Loucy (cell line): ENCODE data around the gene PLCL1.

Source experiments
- H2AFZ ChIP-seq: fragments of 200-600 bp; sonication (generic); 2 replicates; pipeline ENCODE4 v1.6.0; 2016; ENCODE audit warnings: antibody characterized with exemption, mild to moderate bottlenecking, low read length, moderate library complexity
- H3F3A ChIP-seq: fragments of 200-600 bp; 2 replicates; pipeline ENCODE4 v1.6.0; 2016; ENCODE audit warnings: antibody characterized with exemption, low read depth, mild to moderate bottlenecking
- H3K27me3 ChIP-seq: fragments of 200-600 bp; sonication (generic); 2 replicates; pipeline ENCODE4 v1.6.1; 2014; ENCODE audit warnings: low read length, mild to moderate bottlenecking; ENCODE audit not compliant: insufficient read depth, poor library complexity, severe bottlenecking
- H3K36me3 ChIP-seq: fragments of 200-600 bp; sonication (generic); 2 replicates; pipeline ENCODE4 v1.6.1; 2016; ENCODE audit warnings: low read length; ENCODE audit not compliant: insufficient read depth
- H3K4me1 ChIP-seq: fragments of 200-600 bp; sonication (generic); 2 replicates; pipeline ENCODE4 v1.5.1; 2014; ENCODE audit warnings: low read length, mild to moderate bottlenecking; ENCODE audit not compliant: insufficient read depth, poor library complexity, severe bottlenecking
- H3K4me2 ChIP-seq: fragments of 200-600 bp; sonication (generic); 2 replicates; pipeline ENCODE4 v1.6.0; 2014; ENCODE audit warnings: antibody characterized with exemption, low read length, low read depth, mild to moderate bottlenecking; ENCODE audit not compliant: poor library complexity, severe bottlenecking
- H3K4me3 ChIP-seq: fragments of 200-600 bp; sonication (generic); 2 replicates; pipeline ENCODE4 v1.5.1; 2014; ENCODE audit warnings: low read length, mild to moderate bottlenecking, mixed read lengths; ENCODE audit not compliant: poor library complexity, severe bottlenecking
- H3K79me2 ChIP-seq: fragments of 200-600 bp; sonication (generic); 2 replicates; pipeline ENCODE4 v1.6.1; 2014; ENCODE audit warnings: low read length; ENCODE audit not compliant: insufficient read depth
- H3K9ac ChIP-seq: fragments of 200-600 bp; sonication (generic); 2 replicates; pipeline ENCODE4 v1.6.0; 2014; ENCODE audit warnings: mild to moderate bottlenecking, low read depth, low read length, moderate library complexity; ENCODE audit not compliant: poor library complexity, severe bottlenecking
- H3K9me2 ChIP-seq: fragments of 200-600 bp; sonication (generic); replicated peaks from 2 replicates; pipeline ENCODE4 v1.6.1; 2016; ENCODE audit warnings: low read depth, low read length, mixed read lengths
- H3K9me3 ChIP-seq: fragments of 200-600 bp; sonication (generic); 2 replicates; pipeline ENCODE4 v1.6.1; 2014; ENCODE audit warnings: mild to moderate bottlenecking, antibody characterized with exemption, low read length, low read depth; ENCODE audit not compliant: insufficient read depth
- H4K20me1 ChIP-seq: fragments of 200-600 bp; sonication (generic); 2 replicates; pipeline ENCODE4 v1.6.0; 2014; ENCODE audit warnings: antibody characterized with exemption, low read length, mild to moderate bottlenecking; ENCODE audit not compliant: insufficient read depth, poor library complexity, severe bottlenecking
- EZH2phosphoT487 ChIP-seq: fragments of 200-600 bp; IDR thresholded peaks from 2 replicates; pipeline ENCODE4 v1.6.1; 2018; ENCODE audit warnings: antibody characterized with exemption, mild to moderate bottlenecking, moderate library complexity, borderline replicate concordance
- TF ChIP-seq, protein P1 (sequence below): fragments of 200-600 bp; sonication (generic); conservative IDR thresholded peaks from 2 replicates; pipeline ENCODE4 v1.5.1; 2014; ENCODE audit warnings: mild to moderate bottlenecking, antibody characterized with exemption, low read length

Gene PLCL1

DNA sequence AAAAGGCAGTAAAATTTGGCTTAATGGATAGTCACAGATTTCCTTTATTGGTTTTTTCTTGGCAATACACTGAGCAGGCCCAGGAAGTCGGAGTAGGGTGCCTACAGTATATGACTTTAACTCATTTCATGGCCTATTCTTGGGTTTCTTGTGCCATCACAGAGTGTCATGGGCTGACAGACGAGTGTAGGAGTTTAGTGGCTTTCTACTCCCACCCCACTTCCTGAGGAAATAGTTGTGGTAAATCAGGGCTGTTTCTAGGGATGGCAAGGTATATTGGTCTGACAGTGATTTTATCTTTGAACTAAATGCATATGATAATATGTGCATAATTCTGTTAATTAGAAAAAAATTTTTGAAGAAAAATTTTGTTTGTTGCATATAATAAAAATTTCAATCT is 100.1 kb downstream of the PLCL1 start:
- Histone ChIP-seq H3K79me2 (no peaks in the 10 kb centered on the region), H3K9ac (no peak overlapping the region), H3F3A (no peaks in the 10 kb centered on the region), H3K9me3 (no peaks in the 10 kb centered on the region), H3K9me2 (no peaks in the 10 kb centered on the region), H3K4me2 (no peak overlapping the region), H3K4me3 (no peak overlapping the region), H3K27me3 (peaks cover 68% of the 10 kb centered on the region), H2AFZ (no peak overlapping the region), H3K4me1 (no peaks in the 10 kb centered on the region), H3K36me3 (no peaks in the 10 kb centered on the region), H4K20me1 (no peaks in the 10 kb centered on the region)
- TF ChIP-seq, protein P1, sequence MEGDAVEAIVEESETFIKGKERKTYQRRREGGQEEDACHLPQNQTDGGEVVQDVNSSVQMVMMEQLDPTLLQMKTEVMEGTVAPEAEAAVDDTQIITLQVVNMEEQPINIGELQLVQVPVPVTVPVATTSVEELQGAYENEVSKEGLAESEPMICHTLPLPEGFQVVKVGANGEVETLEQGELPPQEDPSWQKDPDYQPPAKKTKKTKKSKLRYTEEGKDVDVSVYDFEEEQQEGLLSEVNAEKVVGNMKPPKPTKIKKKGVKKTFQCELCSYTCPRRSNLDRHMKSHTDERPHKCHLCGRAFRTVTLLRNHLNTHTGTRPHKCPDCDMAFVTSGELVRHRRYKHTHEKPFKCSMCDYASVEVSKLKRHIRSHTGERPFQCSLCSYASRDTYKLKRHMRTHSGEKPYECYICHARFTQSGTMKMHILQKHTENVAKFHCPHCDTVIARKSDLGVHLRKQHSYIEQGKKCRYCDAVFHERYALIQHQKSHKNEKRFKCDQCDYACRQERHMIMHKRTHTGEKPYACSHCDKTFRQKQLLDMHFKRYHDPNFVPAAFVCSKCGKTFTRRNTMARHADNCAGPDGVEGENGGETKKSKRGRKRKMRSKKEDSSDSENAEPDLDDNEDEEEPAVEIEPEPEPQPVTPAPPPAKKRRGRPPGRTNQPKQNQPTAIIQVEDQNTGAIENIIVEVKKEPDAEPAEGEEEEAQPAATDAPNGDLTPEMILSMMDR = no peak
- TF ChIP-seq EZH2phosphoT487 = peak; percentile 59; the same call in 1 of the 2 replicates

DNA sequence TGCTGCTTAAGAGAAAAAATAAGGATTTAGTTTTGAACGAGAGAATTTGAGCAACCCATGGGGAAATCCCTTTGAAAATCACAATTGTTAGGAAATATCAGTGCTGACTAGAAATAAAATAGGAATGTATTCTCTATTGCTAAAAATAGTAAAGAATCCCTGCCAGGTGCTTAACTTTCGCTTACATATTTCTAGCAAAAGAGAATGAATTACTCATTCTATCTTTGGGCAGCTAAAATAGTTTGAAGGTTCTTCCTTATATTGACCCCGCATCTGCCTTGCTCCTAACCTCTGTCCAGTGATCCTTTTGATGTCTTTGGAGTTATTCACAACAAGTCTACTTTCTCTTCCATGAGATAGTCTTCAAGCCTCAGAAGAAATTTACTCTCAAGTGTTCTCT is 103.8 kb downstream of the PLCL1 start:
- no peak overlapping the region for H2AFZ ChIP-seq

DNA sequence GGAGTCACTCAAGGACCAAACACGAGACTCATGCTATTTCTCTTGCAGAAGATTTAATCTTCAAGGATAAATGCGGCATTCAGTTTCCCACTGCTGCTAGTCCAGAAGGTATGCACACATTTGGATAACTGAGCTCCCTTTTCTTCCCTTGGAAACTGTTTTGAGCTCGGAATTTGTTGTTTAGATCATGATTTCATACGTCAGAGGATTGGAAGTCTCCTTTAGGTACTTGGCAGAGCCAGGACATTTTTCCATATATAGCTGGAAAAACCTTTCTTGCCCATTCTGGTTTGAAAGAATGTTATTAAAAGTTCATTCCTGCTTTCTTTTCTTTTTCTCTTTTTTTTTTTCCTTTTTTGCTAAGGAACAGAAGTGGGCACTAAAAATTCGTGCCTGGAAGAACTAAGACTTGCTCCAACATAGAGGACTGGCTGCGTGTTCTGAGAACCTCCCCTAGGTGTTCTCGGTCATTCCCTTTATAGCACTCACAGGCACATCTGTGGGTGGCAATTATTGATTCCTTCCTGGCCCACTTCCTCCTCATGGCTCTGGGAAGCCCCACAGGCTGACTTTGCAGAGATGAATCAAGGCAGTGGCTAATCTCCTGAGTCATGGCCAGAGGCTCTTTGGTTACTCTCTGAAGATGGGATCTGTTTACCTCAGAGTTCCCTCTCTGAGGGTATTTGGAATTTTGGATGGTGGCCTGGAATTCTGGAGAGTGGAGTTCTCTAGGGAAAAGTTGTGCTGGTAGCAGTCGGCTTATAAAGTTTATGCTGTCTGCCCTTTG is 104.8 kb downstream of the PLCL1 start:
- no peak overlapping the region for H3K9ac ChIP-seq
- no peaks in the 10 kb centered on the region for H3K9me3 ChIP-seq
- H4K20me1 ChIP-seq = no peaks in the 10 kb centered on the region
- TF ChIP-seq, protein P1 = no peak
- TF ChIP-seq EZH2phosphoT487 = no peak
- H3F3A ChIP-seq = no peaks in the 10 kb centered on the region
- H3K4me3 ChIP-seq = no peak overlapping the region
- H3K27me3 ChIP-seq = peaks cover 44% of the 10 kb centered on the region
- H2AFZ ChIP-seq = no peak overlapping the region
- H3K9me2 ChIP-seq = no peaks in the 10 kb centered on the region
- no peaks in the 10 kb centered on the region for H3K79me2 ChIP-seq
- no peaks in the 10 kb centered on the region for H3K4me1 ChIP-seq
- H3K36me3 ChIP-seq = no peaks in the 10 kb centered on the region
- H3K4me2 ChIP-seq = no peak overlapping the region

More for the DNA sequence above, 103.8 kb downstream of the PLCL1 start:
- Histone ChIP-seq H3K9ac (no peak overlapping the region), H3K9me3 (no peaks in the 10 kb centered on the region), H3K27me3 (peaks cover 46% of the 10 kb centered on the region), H3K79me2 (no peaks in the 10 kb centered on the region), H3K4me2 (no peak overlapping the region), H4K20me1 (no peaks in the 10 kb centered on the region), H3F3A (no peaks in the 10 kb centered on the region), H3K36me3 (no peaks in the 10 kb centered on the region), H3K9me2 (no peaks in the 10 kb centered on the region), H3K4me1 (no peaks in the 10 kb centered on the region), H3K4me3 (no peak overlapping the region)
- no peak for TF ChIP-seq EZH2phosphoT487
- TF ChIP-seq, protein P1 = no peak
